GM11168 (cell line): Measurements from ENCODE around the gene SUPT3H.

ENCODE experiments used
- in situ Hi-C: fragments of 300-500 bp; cut with MboI; formaldehyde crosslinking; loops from one replicate; pipeline ENCODE4 v1.12.0; 2022; ENCODE audit warnings: low sequenced_read_pairs; ENCODE audit not compliant: unreplicated experiment

Gene SUPT3H

DNA sequence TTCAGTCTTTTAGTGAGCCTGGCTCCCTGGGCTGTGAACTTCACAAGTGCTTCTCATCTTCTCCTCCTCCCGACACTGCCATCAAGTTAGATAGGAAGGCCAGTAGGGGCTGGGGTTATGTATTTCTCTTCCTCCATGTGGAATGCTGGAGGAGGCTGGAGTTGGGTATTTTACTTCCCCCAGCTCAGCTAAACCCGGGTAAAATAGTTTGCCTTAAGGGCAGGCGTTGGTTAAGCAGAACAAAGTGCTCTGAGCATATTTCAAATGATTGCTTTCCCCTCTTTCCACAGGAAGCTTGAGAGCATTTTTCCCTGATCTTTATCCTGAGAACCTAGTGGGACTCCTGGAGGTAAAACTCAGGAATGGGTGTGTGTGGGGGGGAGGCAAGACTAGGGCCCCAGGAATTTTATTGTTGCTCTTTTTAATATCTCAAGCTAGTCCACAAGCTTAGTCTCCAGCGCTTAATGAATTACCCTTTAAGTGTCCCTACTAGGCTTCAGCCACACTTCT, 16.9 kb upstream of the SUPT3H start:
- in situ Hi-C loops = no loop called here

DNA sequence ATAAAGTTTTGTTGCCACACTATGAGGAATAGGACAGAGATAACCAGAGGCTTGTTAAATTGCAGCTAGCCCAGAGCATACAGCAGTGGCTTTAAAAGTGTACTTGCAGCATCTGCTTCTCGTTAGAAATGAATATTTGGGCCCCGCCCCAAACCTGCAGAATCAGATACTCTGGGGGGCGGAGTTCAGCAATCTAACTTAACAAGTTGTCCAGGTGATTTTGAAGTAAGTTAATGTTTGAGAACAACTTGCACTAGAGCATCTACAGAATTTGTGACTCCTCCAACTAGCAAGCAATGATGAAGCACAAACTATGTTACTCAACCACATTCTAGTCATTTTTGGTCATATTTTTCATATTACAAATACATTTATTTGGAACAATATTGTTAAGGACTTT, 10.6 kb upstream of the SUPT3H start:
- in situ Hi-C loops = no loop called here

DNA sequence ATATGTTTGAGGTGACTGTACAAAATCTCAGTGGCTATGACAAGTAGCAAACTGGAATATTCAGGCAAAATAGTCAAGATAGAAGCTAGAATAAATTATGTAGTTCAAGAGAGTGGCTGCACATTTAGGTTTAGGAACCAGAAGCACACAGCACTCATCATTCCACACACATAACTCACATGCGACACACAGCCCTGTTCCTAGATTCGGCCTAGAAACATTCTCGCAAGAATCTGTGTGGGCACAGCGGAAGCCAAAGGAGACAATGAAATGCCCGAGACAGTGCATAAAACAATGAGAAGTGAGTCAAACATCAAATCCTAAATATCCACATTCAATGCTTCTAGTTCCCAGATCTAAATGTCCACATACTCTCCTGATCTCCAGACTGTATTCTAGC, 9.5 kb upstream of the SUPT3H start:
- in situ Hi-C loops = no loop called here

DNA sequence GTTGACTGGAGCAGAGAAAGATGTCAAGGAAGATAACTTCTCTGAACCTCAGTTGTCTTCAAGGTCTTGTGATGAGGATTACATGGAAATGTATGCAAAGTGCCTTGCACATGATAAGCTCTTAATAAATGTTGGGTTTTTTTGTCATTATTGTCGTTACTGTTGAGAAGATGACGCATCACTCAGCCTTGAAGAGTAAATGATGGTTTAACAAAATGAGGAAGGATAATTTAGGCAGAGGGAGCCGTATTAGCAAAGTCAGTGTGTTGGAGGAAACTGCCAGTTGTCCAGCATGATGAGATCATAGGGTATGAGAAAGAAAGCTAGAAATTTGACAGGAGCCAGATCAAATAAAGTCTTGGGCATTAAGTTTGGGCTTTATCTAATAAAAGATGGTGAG, 8.8 kb upstream of the SUPT3H start:
- in situ Hi-C loops = no loop called here

DNA sequence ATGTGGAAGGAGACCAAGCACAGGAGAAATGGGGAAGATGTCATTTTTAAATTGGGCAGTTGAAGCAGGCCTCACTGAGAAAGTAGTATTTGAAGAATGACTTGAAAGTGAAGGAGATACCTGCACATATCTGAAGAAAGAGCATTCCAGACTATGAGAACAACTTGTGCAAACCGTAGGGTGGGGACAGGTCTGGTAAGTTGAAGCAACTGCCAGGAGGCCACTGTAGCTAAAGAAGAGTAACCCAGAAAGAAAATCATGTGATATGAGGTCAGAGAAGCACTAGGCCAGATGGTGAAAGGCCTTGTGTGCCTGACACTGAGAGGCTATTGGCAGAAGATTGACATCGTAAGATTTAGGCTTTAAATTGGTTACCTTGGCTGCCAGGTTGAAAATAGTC, 4.7 kb upstream of the SUPT3H start:
- in situ Hi-C loops = no loop called here

DNA sequence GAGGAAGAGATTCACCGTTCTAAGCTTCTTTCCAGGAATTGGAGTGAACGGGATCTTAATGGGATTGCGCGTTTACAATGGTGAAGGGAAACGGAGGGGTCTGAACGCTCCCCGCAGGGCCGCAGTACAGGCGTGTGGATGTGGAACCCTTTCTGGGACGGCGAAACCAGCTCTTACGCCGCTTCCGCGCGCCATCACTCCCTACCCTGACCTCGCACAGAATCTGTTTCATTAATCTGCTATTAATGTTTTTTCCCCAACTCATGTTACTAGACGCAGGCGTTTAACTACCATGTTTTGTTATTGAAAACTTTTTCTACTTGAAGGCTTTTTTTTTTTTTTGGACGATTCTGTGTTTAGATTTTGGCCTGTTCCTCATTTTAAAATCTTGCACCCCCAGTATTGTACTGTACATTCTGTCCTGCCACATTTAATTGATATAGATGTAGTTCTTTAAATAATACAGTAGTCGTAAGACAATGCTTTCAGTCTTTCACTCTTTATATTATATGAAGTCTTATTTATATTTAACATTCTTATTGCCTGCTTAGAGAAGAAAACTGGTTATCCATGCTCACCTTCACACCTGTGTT, 696 bp upstream of the SUPT3H start:
- in situ Hi-C loops = no loop called here

DNA sequence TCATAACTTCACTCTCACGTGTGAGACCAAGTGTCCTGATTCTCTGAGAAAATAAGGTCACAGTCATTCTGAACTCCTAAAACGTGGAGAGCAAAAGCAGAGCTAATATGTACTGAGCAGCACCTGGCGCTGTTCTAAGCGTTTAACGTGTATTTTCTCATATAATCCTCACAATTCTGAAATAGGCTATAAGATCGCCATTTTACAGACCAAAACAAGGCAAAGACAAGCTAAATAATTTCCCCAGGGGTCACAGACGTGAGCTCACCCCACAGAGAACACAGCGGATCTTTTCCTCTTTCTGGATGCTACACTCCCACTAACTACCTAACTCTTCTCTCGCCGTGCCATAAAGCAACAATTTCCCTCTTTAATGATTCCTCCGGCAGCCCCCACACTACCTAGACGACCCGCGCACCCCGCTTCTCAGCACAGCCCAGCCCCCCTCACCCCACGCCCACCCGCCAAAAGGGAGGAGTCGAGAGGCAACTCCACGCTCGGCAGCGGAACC, 636 bp downstream of the SUPT3H start:
- in situ Hi-C loops = no loop called here

DNA sequence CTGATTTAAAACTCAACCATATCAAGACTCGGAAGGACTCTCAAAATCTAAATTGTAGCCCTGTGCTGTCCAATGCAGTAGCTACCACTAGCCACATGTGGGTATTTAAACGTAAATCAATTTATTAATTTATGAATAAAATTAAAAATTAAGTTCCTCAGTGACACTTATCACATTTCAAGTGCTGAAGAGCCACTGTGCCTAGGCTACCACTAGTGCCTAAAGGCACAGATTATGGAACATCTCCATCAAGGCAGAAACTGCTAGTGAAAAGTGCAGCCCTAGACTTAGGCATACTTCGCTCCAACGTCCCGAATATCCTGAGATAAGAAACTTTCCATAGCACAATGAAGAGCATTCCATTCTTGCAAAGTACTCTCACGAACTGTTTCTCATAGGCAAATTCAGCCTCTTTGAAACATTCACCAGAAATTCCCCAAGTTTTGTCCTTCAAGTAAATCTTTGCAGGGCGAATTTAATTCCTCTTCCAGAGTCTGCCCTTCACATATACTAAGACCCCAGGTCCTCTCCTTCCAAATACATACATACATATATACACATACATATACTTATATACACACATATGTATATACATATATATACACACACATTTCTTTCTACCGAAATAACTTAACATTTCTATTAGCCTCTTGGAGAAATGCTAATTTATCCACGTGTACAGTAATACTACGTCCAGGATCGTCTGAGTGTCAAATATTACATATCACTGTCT, 1.3 kb downstream of the SUPT3H start:
- in situ Hi-C loops = no loop called here

DNA sequence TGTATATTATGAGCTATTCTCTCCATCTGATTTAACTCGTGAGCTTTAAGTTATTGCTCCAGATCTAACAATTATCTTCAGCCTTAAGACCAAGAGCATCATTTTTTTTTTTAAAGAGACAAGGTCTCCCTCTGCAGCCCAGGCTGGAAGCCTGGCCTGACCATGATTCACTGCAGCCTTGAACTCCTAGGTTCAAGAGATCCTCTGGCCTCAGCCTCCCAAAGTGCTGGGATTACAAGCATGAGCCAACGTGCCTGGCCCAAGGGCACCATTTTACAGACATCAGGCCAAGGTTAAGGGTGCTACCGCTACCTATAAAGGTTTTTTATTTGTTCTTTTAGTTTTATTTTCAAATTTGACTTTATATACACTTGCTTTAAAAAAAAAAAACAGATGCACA, 2.3 kb downstream of the SUPT3H start:
- in situ Hi-C loops = no loop called here

DNA sequence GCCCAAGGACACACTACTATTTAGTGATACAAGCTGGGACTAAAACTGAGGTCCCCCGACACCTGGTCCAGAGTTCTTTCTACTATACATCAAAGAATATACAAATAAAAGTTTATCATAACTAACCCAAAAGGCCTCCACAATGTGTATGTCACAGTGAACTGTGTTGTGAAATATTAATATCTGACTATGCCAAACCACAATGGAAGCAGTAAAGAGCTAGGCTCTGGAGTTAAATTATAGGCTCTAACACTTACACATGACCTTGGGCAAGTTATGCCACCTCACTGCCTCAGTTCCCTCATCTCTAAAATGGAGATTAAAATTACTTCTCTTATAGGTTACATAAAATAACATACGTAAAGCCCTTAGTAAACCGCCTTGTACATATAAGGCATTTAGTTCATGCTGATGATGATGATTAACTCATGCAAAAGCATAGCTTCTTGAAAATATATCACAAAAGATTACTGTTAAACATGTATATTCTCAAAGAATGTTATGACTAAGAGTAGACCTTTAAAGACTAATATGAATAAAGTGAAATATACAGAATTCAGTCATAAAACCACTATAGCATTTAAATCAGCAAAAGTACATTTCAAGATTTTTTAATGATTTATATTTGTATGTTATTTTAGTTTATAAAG, 5.7 kb downstream of the SUPT3H start:
- in situ Hi-C loops = no loop called here

DNA sequence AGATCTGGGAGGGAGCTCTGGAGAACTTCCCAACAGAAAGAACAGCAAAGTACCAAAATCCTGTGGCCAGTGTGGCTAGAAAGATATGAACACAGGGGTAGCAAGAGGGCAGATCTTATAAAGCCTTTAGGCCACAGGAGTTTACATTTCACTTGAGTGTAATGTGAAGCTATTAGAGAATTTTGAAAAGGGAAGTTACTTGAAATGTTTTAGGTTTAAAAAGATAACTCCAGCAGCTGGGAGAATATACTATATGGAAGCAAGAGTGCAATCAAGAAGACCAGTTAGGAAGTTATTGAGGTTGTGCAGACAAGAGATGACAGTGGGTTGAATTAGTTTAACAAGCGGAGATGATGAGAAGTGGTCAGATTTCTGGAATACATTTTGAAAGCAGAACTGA, 7.9 kb downstream of the SUPT3H start:
- in situ Hi-C loops = no loop called here

DNA sequence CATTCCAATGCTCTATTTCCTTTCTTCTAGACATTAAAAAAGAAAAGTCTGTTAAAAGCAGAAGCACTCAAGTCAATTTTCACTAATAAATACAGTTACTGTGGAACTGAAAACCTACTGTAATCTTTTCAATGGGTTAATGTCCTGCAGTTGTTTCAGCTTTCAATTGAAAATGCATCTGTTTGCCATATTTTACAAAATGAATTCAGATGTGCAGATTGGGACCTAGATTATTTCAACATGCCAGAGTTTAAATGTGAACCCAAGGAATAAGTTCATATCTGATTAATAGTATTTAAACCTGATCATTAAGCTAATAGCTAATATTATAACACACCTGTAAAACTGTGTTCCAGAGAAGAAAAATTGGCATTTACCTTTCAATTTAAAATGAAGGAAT, 9.7 kb downstream of the SUPT3H start:
- in situ Hi-C loops = no loop called here

DNA sequence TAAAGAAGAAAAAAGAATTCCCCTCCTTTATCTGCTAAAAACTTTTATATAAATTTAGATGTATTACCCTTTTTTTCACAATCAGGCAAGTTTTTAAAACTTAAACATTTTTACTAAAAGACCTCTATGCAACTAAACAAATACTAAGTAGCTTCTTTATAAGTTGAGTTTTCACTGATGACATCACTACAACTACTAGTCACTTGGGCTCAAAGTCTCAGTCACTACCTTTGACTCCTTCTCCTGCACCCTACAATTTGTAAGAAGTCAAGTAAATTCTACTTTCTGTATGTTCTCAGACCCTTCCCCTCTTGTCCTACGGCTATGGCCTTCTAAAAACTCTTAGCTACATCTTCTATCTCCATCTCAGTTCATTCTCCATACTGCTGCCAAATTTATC, 11.2 kb downstream of the SUPT3H start:
- in situ Hi-C loops = no loop called here

DNA sequence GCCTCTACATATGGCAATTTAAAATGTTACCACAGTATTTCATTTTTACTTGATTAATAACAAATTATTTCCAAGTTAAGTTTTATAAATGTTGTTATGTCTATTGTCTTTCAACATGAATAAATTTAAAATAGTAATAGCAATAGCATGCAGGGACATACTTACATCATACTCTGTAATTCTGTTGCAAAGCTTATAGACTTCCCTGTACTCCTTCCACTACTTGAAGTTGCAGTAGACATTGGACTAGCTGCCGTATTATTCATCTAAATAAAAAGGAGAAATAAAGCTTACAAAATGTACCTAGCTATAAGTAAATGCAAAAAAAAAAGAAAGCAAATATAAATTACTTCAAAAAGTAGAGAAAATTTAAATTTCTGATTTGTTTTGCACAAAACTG, 12.7 kb downstream of the SUPT3H start:
- in situ Hi-C loops = no loop called here

DNA sequence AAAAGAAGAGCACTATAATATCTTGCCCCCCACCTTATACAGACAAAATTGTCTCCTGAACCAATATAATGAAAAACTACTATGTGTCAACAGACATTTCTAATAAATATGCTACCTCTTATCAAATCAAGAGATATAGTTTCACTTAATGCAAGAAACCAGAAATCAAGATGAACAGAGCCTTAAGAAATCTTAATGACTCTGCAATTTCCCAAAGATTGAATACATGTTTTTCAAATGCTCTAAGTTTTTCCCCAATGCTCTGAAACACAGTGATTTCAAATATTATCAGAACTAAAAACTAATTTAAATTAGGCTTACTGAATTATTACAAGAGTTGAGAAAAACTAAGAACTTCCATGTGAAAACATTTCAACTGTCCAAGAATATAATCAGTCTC, 13.3 kb downstream of the SUPT3H start:
- in situ Hi-C loops = no loop called here

DNA sequence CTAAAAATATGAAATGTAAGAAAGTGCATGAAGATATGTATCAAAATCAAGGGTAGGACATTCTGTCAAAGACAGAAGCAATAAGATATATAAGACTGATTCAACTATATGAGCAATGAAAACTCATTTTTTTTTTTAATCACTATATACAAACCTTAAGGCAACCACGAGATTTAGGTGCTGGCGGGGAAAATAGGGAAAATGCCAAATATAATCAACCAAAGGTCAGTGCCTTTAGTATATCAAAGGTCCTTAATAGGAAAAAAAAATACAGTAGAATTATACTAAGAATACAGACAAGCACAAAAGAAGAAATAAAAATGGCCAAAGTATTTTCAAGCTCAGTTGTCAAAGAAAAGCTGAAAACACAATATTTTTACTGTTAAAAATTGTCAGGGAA, 24.1 kb downstream of the SUPT3H start:
- in situ Hi-C loops = no loop called here

DNA sequence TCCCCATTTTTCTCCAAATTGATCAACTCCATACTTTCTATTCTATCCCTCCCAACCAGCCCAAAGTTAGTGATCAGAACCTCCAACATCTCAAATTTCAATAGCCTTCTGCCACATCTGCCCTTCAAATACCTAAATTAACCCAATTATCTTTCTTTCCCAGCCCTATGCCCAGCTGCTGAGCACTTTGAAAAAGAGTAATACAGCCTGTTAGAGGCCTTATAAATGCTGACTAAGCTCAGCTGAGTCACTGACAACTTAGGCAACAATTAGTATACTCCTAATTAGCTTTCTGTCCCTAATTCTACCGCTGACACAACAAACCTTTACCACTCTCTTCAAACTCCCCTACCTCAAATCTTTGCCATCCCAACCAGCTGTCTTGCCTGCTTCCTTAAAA, 26.1 kb downstream of the SUPT3H start:
- in situ Hi-C loops = no loop called here

DNA sequence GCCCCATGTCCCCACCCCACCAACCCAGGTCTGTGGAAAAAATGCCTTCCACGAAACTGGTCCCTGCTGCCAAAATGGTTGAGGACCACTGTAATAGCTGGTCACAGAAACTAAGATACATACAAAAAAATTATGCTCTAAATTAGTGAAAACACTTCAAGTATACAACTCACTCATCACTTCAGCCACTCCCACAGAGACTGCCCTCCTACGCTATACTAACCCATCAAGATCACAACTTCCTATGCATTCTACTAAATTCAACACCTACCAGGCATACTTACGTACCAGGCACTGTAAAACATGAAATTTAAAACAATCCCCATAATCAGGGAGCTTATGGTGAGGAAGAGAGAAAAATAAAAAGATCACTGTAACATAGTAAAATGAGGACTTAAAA, 26.7 kb downstream of the SUPT3H start:
- in situ Hi-C loops = no loop called here

DNA sequence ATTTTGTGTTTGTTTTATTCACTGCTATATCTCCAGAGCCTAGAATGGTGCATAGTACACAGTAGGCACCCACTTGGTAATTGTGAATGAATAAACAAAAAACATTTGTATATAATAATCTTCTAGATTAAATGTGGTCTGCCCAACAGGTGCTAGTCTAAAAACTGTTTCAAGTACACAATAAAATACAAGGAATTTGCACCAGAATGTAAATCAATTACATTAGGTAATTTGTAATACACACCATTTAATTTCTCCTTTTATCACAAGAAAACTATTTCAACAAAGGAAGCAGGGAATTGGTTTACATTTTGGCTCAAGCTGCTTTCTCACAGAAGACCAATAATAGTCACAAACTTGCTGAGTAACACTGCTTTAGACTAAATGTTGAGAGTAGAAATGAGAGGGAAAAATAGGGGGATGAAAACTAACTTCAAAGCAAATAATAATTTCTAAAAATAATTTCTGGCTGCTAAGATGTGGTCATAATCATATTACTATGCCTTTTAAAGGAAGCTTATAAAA, 27.5 kb downstream of the SUPT3H start:
- in situ Hi-C loops = no loop called here

DNA sequence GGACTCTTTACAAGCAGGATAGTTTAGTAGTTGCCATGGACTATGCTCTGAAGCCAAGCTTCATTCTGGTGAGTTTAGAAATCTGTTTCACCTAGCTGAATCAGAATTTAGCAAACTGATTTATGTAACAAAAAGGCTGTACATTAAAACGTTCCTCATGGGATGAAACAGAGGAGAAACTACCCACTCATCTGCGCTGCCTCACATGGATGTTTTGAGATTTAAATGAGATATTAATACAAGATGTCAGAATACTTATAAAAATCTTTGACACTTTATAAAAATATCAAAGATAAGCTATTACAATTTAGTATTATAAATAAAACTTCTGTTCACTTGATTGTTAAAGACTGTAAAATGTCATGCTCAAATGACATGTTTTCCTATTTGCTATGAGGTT, 32.8 kb downstream of the SUPT3H start:
- in situ Hi-C loops = no loop called here

DNA sequence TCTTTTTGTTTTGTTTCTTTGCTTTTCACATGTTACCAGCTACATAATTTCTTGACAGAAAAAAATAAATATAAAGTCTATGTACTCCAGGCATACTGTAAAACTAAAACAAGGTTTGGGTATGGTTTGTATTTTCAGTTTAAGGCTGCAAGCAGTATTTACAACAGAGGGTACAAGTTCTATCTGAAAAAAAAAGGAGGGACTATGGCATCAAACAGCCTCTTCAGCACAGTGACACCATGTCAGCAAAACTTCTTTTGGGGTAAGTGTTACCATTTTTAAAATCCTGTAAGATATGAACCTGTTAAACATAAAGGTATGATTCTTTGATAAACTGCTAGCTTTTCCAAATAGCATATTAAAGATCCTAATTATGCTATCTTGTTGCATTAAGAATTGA, 49.2 kb downstream of the SUPT3H start:
- in situ Hi-C loops = no loop called here
